Keratinocyte (primary cell): ENCODE data around the gene SLC13A3. TPM values are rescaled to one million over a fixed set of nuclear protein-coding genes. Genes with fewer than 3 reads are reported as not detected.

ENCODE experiments used
- DNase-seq: peaks from one replicate; pipeline ENCODE4 v3.0.0-alpha.2; 2011; ENCODE audit warnings: low read depth, missing footprints, low spot score
- FAIRE-seq: peaks from 2 replicates; lab custom pipeline; 2011; peaks lifted over from hg19 to GRCh38; lab: Jason Lieb, UNC
- H2AFZ ChIP-seq: 2 replicates; pipeline ENCODE4 v1.6.0; 2012; ENCODE audit warnings: low read length, control low read depth, inconsistent platforms; ENCODE audit not compliant: control insufficient read depth
- H3K27ac ChIP-seq: 2 replicates; pipeline ENCODE4 v1.5.1; 2011; ENCODE audit warnings: low read length; ENCODE audit not compliant: control insufficient read depth, insufficient read depth
- H3K27me3 ChIP-seq: 3 replicates; pipeline ENCODE4 v1.6.0; 2011; ENCODE audit warnings: low read length; ENCODE audit not compliant: control insufficient read depth, insufficient read depth; ENCODE audit errors: extremely low read depth
- H3K36me3 ChIP-seq, 2 experiments: 2 replicates in 1 of 2; 3 replicates in 1 of 2; pipeline ENCODE4 v1.5.1; 2011; ENCODE audit warnings: low read length in 2 of 2, mild to moderate bottlenecking in 1 of 2; ENCODE audit not compliant: control insufficient read depth in 2 of 2, insufficient read depth in 2 of 2; ENCODE audit errors: extremely low read depth in 1 of 2
- H3K4me1 ChIP-seq: 3 replicates; pipeline ENCODE4 v1.5.1; 2011; ENCODE audit warnings: low read length; ENCODE audit not compliant: control insufficient read depth, insufficient read depth; ENCODE audit errors: extremely low read depth
- H3K4me2 ChIP-seq: 3 replicates; pipeline ENCODE4 v1.6.0; 2011; ENCODE audit warnings: low read depth, low read length; ENCODE audit not compliant: control insufficient read depth, insufficient read depth; ENCODE audit errors: extremely low read depth
- H3K4me3 ChIP-seq, 3 experiments: fragments of 200-600 bp in 1 of 3; sonication (generic) in 1 of 3; 2 replicates in 2 of 3; 3 replicates in 1 of 3; pipeline ENCODE4 v1.5.1; 2011 to 2016; ENCODE audit warnings: low read length in 3 of 3, mild to moderate bottlenecking in 3 of 3, control low read depth in 2 of 3, inconsistent platforms in 1 of 3, low read depth in 1 of 3, mixed read lengths in 1 of 3, mixed run types in 1 of 3, moderate library complexity in 1 of 3; ENCODE audit not compliant: control insufficient read depth in 2 of 3, insufficient read depth in 2 of 3; ENCODE audit errors: extremely low read depth in 1 of 3
- H3K79me2 ChIP-seq: 2 replicates; pipeline ENCODE4 v1.6.0; 2012; ENCODE audit warnings: low read length; ENCODE audit not compliant: control insufficient read depth, insufficient read depth
- H3K9ac ChIP-seq: 3 replicates; pipeline ENCODE4 v1.6.0; 2011; ENCODE audit warnings: low read length; ENCODE audit not compliant: control insufficient read depth, insufficient read depth; ENCODE audit errors: extremely low read depth
- H3K9me1 ChIP-seq: 3 replicates; pipeline ENCODE4 v1.6.0; 2011; ENCODE audit warnings: low read length; ENCODE audit not compliant: control insufficient read depth, insufficient read depth; ENCODE audit errors: extremely low read depth
- H3K9me3 ChIP-seq: 2 replicates; pipeline ENCODE4 v1.5.1; 2012; ENCODE audit warnings: low read depth, low read length; ENCODE audit not compliant: control insufficient read depth
- H4K20me1 ChIP-seq: 3 replicates; pipeline ENCODE4 v1.6.0; 2011; ENCODE audit warnings: low read length; ENCODE audit not compliant: control insufficient read depth, insufficient read depth; ENCODE audit errors: extremely low read depth
- CTCF ChIP-seq, 3 experiments: IDR thresholded peaks in 1 of 3; conservative IDR thresholded peaks in 1 of 3; optimal IDR thresholded peaks in 1 of 3; 2 replicates in 2 of 3; 3 replicates in 1 of 3; pipeline versions ENCODE3 to v1.5.1; 2011; ENCODE audit warnings: low read length in 3 of 3, mild to moderate bottlenecking in 3 of 3, moderate library complexity in 2 of 3, control low read depth in 1 of 3, inconsistent platforms in 1 of 3; ENCODE audit not compliant: insufficient read depth in 2 of 3; ENCODE audit errors: extremely low read depth in 1 of 3
- EZH2 ChIP-seq: IDR thresholded peaks from one replicate; pipeline ENCODE4 v1.6.1; 2012; ENCODE audit warnings: inconsistent platforms, mild to moderate bottlenecking, low read length, moderate library complexity
- dilution Hi-C: fragments of 300-500 bp; cut with MboI; formaldehyde crosslinking; loops from one replicate; pipeline ENCODE4 v1.7.0; 2020; ENCODE audit warnings: low sequenced_read_pairs; ENCODE audit not compliant: extremely low pct_ligation_motif_present
- polyA plus RNA-seq, 5 experiments: library from polyadenylated mRNA; depleted of rRNA in 3 of 5; stranded (reverse) in 3 of 5; stranded (forward) in 1 of 5; unstranded in 1 of 5; fragments of >200 nt; gene quantifications; 1 replicate in 1 of 5; 2 replicates in 3 of 5; 3 replicates in 1 of 5; pipeline versions ENCODE4 v1.2.1 to v1.2.3, GENCODE V29; 2011 to 2012; ENCODE audit warnings: missing spikeins in 2 of 5, low read depth in 1 of 5, low replicate concordance in 1 of 5

SLC13A3 gene
- polyA plus RNA-seq, 1 donor (not counting 4 experiments of a cell fraction or from before 2014, with no cell fraction given) = 4.5 TPM

- Histone ChIP-seq H3K9ac (no peak overlapping the region), H3K4me1 (no peaks in the 10 kb centered on the region), H3K79me2 (no peaks in the 10 kb centered on the region), H3K4me2 (no peak overlapping the region), H3K36me3 (no peaks in the 10 kb centered on the region), H4K20me1 (no peaks in the 10 kb centered on the region), H2AFZ (no peak overlapping the region), H3K9me1 (no peaks in the 10 kb centered on the region), H3K27me3 (peaks cover 7% of the 10 kb centered on the region), H3K9me3 (no peaks in the 10 kb centered on the region), H3K27ac (no peak overlapping the region), H3K4me3 (no peak overlapping the region)
- no peak for FAIRE-seq
- no peak for DNase-seq
- TF ChIP-seq CTCF (optimal IDR thresholded peaks at IDR 0.05 in 1 of 3, IDR thresholded peaks at IDR 0.05 in 1 of 3, conservative IDR thresholded peaks at IDR 0.05 in 1 of 3; ENCODE audit: extremely low read depth in 1 of 3, insufficient read depth in 2 of 3, low read length in 3 of 3) (no peak), EZH2 (no peak)
- dilution Hi-C loops = no loop called here
Measured at GRCh38 chr20:46541229-46541935, 109.9 kb downstream of the SLC13A3 start.

DNA sequence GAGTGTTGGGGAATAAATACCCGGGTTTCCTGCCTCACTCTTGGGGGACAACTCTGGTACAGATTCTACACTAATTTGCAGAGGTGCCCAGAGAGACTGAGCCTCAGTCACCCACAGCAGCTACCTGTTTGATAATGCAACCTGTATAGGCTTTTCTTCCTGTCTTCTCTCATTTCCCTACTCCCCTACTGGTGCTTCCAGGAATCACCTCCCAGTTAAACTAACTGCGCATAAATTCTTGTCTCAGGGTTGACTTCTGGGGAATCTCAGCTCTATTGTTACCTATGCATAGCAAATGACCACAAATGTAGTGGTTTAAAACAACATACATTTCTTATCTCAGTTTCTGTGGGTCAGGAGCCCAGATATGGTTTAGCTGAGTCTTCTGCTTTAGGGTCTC lies 112.1 kb downstream of the SLC13A3 start:
- Histone ChIP-seq H3K4me1 (no peaks in the 10 kb centered on the region), H3K79me2 (no peaks in the 10 kb centered on the region), H2AFZ (no peak overlapping the region), H3K9me3 (no peaks in the 10 kb centered on the region), H3K4me2 (no peak overlapping the region), H3K9me1 (no peaks in the 10 kb centered on the region), H3K9ac (no peak overlapping the region), H4K20me1 (no peaks in the 10 kb centered on the region), H3K27ac (no peak overlapping the region), H3K4me3 (no peak overlapping the region), H3K27me3 (peaks cover 7% of the 10 kb centered on the region), H3K36me3 (no peaks in the 10 kb centered on the region)
- dilution Hi-C loops = no loop called here
- DNase-seq = no peak
- no peak for FAIRE-seq
- TF ChIP-seq EZH2 = no peak
- peak in 1 of 3 experiments; percentile 30 for TF ChIP-seq CTCF (optimal IDR thresholded peaks at IDR 0.05 in 1 of 3, IDR thresholded peaks at IDR 0.05 in 1 of 3, conservative IDR thresholded peaks at IDR 0.05 in 1 of 3; ENCODE audit: extremely low read depth in 1 of 3, insufficient read depth in 2 of 3, low read length in 3 of 3)
